HCT116 (cell line): ENCODE data around the gene CRMP1. TPM values are rescaled to one million over a fixed set of nuclear protein-coding genes. Genes with fewer than 3 reads are reported as not detected.

Source experiments
- ATAC-seq: fragments of 200-7000 bp; cut with Tn5 transposase; 2 replicates; pipeline ENCODE4 v1.9.1; 2020; ENCODE audit warnings: mild to moderate bottlenecking, moderate library complexity
- BruUV-seq: library from RNA; stranded (reverse); fragments of 400-500 nt; replicated peaks from 2 replicates; lab custom pipeline; 2021; lab: Mats Ljungman, UMichigan
- CTCF ChIA-PET: fragments of 300-600 bp; sonication (Branson Sonifier 250); formaldehyde crosslinking; loops from one replicate; lab custom pipeline; 2021; ENCODE audit warnings: antibody characterized with exemption; lab: Charles Lee
- POLR2A ChIA-PET: fragments of 300-600, 350-600 bp; sonication (Branson Sonifier 250); formaldehyde crosslinking; loops from one replicate; lab custom pipeline; 2021; ENCODE audit warnings: antibody characterized with exemption; lab: Charles Lee
- RAD21 ChIA-PET, 2 experiments: fragments of 300-600 bp; sonication (Branson Sonifier 250); formaldehyde crosslinking; loops; one replicate each; lab custom pipeline; 2023; ENCODE audit warnings: low total read pairs in 2 of 2; ENCODE audit not compliant: uncharacterized antibody in 2 of 2, unreplicated experiment in 2 of 2, low non-redundant PET in 1 of 2; lab: Charles Lee
- DNase-seq: peaks from one replicate; pipeline ENCODE4 v3.0.0-alpha.2; 2010; ENCODE audit warnings: low read depth, low spot score
- H2AFZ ChIP-seq: fragments of 200-600 bp; shearing (Covaris generic), sonication (generic); 2 replicates; pipeline ENCODE4 v1.6.1; 2017; ENCODE audit warnings: low read depth, mixed run types, mixed read lengths, antibody characterized with exemption, low read length; ENCODE audit not compliant: poor library complexity, severe bottlenecking
- H3K27ac ChIP-seq: 2 replicates; pipeline ENCODE4 v1.5.1; 2012; ENCODE audit warnings: low read depth, low read length
- H3K27me3 ChIP-seq: fragments of 200-600 bp; sonication (generic); 2 replicates; pipeline ENCODE4 v1.6.1; 2016; ENCODE audit warnings: mixed run types, low read length, mixed read lengths; ENCODE audit not compliant: insufficient read depth
- H3K36me3 ChIP-seq, 2 experiments: fragments of 200-500 bp in 1 of 2; fragments of 200-600 bp in 1 of 2; sonication (Bioruptor generic) in 1 of 2; sonication (generic) in 1 of 2; 2 replicates each; pipeline versions ENCODE4 v1.5.1 to v1.6.1; 2014 to 2016; ENCODE audit warnings: low read length in 2 of 2, inconsistent platforms in 1 of 2, mixed read lengths in 1 of 2, mixed run types in 1 of 2; ENCODE audit not compliant: insufficient read depth in 2 of 2, control insufficient read depth in 1 of 2
- H3K4me1 ChIP-seq, 2 experiments: fragments of 200-600 bp in 1 of 2; sonication (generic) in 1 of 2; 2 replicates each; pipeline versions ENCODE4 v1.5.1 to v1.6.1; 2012 to 2017; ENCODE audit warnings: low read length in 2 of 2, inconsistent platforms in 1 of 2, mild to moderate bottlenecking in 1 of 2, mixed read lengths in 1 of 2, mixed run types in 1 of 2, moderate library complexity in 1 of 2; ENCODE audit not compliant: insufficient read depth in 2 of 2, control insufficient read depth in 1 of 2
- H3K4me2 ChIP-seq: fragments of 200-600 bp; sonication (generic); 2 replicates; pipeline ENCODE4 v1.6.1; 2017; ENCODE audit warnings: mixed run types, low read length, mixed read lengths
- H3K4me3 ChIP-seq, 2 experiments: fragments of 200-600 bp in 1 of 2; sonication (generic) in 1 of 2; replicated peaks in 1 of 2; 2 replicates each; pipeline ENCODE4 v1.5.1; 2011 to 2016; ENCODE audit warnings: low read length in 2 of 2, control low read depth in 1 of 2, low read depth in 1 of 2, mild to moderate bottlenecking in 1 of 2, mixed read lengths in 1 of 2, mixed run types in 1 of 2
- H3K79me2 ChIP-seq: fragments of 200-600 bp; sonication (generic); 2 replicates; pipeline ENCODE4 v1.6.1; 2017; ENCODE audit warnings: mild to moderate bottlenecking, mixed run types, low read length, moderate library complexity, mixed read lengths; ENCODE audit not compliant: insufficient read depth
- H3K9ac ChIP-seq: fragments of 200-600 bp; sonication (generic); 2 replicates; pipeline ENCODE4 v1.6.1; 2016; ENCODE audit warnings: low read length, mixed read lengths
- H3K9me2 ChIP-seq: fragments of 200-600 bp; sonication (generic), shearing (Covaris generic); 2 replicates; pipeline ENCODE4 v1.6.1; 2017; ENCODE audit warnings: mixed run types, mild to moderate bottlenecking, moderate library complexity; ENCODE audit not compliant: insufficient read depth
- H3K9me3 ChIP-seq, 2 experiments: fragments of 200-500 bp in 1 of 2; fragments of 200-600 bp in 1 of 2; sonication (Bioruptor generic) in 1 of 2; sonication (generic) in 1 of 2; 2 replicates each; pipeline ENCODE4 v1.6.1; 2014 to 2017; ENCODE audit warnings: low read length in 2 of 2, mixed read lengths in 2 of 2, inconsistent platforms in 1 of 2, low read depth in 1 of 2, mild to moderate bottlenecking in 1 of 2, mixed run types in 1 of 2, moderate library complexity in 1 of 2; ENCODE audit not compliant: control insufficient read depth in 1 of 2, insufficient read depth in 1 of 2
- H4K20me1 ChIP-seq: fragments of 200-600 bp; sonication (generic), shearing (Covaris generic); 2 replicates; pipeline ENCODE4 v1.6.1; 2017; ENCODE audit warnings: mixed run types, mild to moderate bottlenecking, moderate library complexity; ENCODE audit not compliant: insufficient read depth
- ATF3 ChIP-seq: IDR thresholded peaks from 2 replicates; pipeline ENCODE4 v1.6.1; 2012
- CEBPB ChIP-seq: IDR thresholded peaks from 2 replicates; pipeline ENCODE4 v1.6.1; 2012; ENCODE audit warnings: low read depth
- CTCF ChIP-seq, 3 experiments: fragments of 200-600 bp in 1 of 3; sonication (generic) in 1 of 3; IDR thresholded peaks in 2 of 3; conservative IDR thresholded peaks in 1 of 3; 2 replicates each; pipeline ENCODE4 v1.5.1; 2012 to 2017; ENCODE audit warnings: low read depth in 2 of 3, low read length in 2 of 3, antibody characterized with exemption in 1 of 3, borderline replicate concordance in 1 of 3, control low read depth in 1 of 3, mild to moderate bottlenecking in 1 of 3, mixed read lengths in 1 of 3, mixed run types in 1 of 3, moderate library complexity in 1 of 3; ENCODE audit not compliant: insufficient read depth in 1 of 3
- FOSL1 ChIP-seq: IDR thresholded peaks from 2 replicates; pipeline ENCODE4 v1.6.1; 2012; ENCODE audit warnings: low read depth
- JUND ChIP-seq: IDR thresholded peaks from 2 replicates; pipeline ENCODE4 v1.6.1; 2012
- MAX ChIP-seq: IDR thresholded peaks from 2 replicates; pipeline ENCODE4 v1.6.1; 2012
- POLR2A ChIP-seq: IDR thresholded peaks from 2 replicates; pipeline ENCODE4 v1.7.0; 2011; ENCODE audit warnings: borderline replicate concordance; ENCODE audit not compliant: insufficient read depth, insufficient read length; ENCODE audit errors: extremely low read depth
- RAD21 ChIP-seq: IDR thresholded peaks from 2 replicates; pipeline ENCODE4 v1.6.1; 2012; ENCODE audit warnings: low read depth, mild to moderate bottlenecking
- SIN3A ChIP-seq: IDR thresholded peaks from 2 replicates; pipeline ENCODE4 v1.6.1; 2012; ENCODE audit warnings: low read depth
- ZFX ChIP-seq: fragments of 450-650 bp; IDR thresholded peaks from 2 replicates; pipeline ENCODE4 v1.6.1; 2017
- intact Hi-C: fragments of 100-400 bp; cut with micrococcal nuclease; formaldehyde crosslinking; loops from 2 replicates; pipeline ENCODE4 v1.10.0; 2022
- total RNA-seq: library from RNA; stranded (reverse); gene quantifications from one replicate; pipeline ENCODE4 v1.2.1, GENCODE V29; 2021; ENCODE audit not compliant: unreplicated experiment

Gene CRMP1
- total RNA-seq, 1 experiment from 2014 or later, result not detected

- CTCF ChIA-PET, result no interaction called here
- Histone ChIP-seq H2AFZ (no peak overlapping the region), H3K4me1 (no peaks in the 10 kb centered on the region), H3K27ac (no peak overlapping the region), H3K27me3 (peaks cover 7% of the 10 kb centered on the region; the same call in 1 of the 2 replicates), H3K9me3 (no peaks in the 10 kb centered on the region), H3K4me3 (no peak overlapping the region), H3K36me3 (no peaks in the 10 kb centered on the region), H3K79me2 (no peaks in the 10 kb centered on the region), H3K4me2 (no peak overlapping the region), H3K9ac (no peak overlapping the region), H3K9me2 (no peaks in the 10 kb centered on the region), H4K20me1 (no peaks in the 10 kb centered on the region)
- POLR2A ChIA-PET, result no interaction called here
- DNase-seq, result no peak
- RAD21 ChIA-PET, result no interaction called here
- intact Hi-C loops, result no loop called here
- no peak for TF ChIP-seq FOSL1
- no peak for TF ChIP-seq CTCF (IDR thresholded peaks at IDR 0.05 in 2 of 3, conservative IDR thresholded peaks at IDR 0.05 in 1 of 3; ENCODE audit: borderline replicate concordance in 1 of 3, insufficient read depth in 1 of 3, low read depth in 2 of 3, low read length in 2 of 3)
- no peak for TF ChIP-seq MAX
- no peak for TF ChIP-seq JUND
- TF ChIP-seq POLR2A, result no peak
- no peak for TF ChIP-seq SIN3A
- TF ChIP-seq CEBPB, result no peak
- TF ChIP-seq ZFX, result no peak
- TF ChIP-seq RAD21, result no peak
- no peak for TF ChIP-seq ATF3
- ATAC-seq, result no peak
- no TSS peak for BruUV-seq
Measured at GRCh38 chr4:5787311-5787710, 105.6 kb downstream of the CRMP1 start.
